ENCODE data around the gene AUTS2. TPM values are rescaled to one million over a fixed set of nuclear protein-coding genes. Genes with fewer than 3 reads are reported as not detected.

Gene AUTS2
- total RNA-seq, 1 donor from 2014 or later = 119 TPM

- DNase-seq (ENCODE audit: low spot score) = no peak
Observed at GRCh38 chr7:70178211-70178610, 579.9 kb downstream of the AUTS2 start.

DNA sequence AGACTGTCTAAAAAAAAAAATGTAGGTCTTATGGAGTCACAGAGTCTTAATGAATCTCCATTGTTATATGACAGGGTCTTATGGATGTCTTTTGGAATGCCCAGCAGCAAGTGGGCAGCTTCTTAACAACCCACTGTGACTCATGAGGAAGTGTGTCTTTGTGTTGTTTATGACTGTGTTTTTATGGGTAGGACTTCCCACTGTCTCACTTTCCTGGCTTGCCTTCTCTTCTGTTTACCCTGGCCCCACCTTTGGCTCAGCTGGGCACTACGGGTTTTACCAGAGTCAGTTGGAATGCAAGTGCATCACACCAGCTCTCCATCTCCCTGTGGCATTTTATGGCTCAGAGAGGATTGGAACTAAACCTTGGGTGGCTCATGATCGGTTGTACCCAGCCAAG lies 580.5 kb downstream of the AUTS2 start:
- DNase-seq (ENCODE audit: low spot score) = peak; percentile 72

DNA sequence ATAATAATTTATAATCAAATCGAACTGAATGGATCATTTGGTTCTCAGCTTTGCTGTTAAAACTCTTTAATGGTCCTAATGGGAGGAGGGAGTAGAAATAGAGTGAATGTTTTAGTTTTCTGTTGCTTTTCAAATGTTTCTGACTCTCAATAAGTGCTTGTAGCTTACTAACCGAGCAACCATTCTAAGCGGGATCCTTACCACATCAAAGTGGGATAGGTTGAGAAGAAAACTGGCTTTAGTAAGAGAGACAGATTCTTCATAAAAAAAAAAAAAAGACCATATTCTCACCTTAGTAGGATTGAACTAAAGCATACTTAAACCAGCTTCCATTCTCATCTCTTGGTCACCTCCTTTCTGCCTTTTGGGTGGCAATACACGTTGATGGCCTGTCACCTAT lies 584.2 kb downstream of the AUTS2 start:
- DNase-seq (ENCODE audit: low spot score) = no peak

DNA sequence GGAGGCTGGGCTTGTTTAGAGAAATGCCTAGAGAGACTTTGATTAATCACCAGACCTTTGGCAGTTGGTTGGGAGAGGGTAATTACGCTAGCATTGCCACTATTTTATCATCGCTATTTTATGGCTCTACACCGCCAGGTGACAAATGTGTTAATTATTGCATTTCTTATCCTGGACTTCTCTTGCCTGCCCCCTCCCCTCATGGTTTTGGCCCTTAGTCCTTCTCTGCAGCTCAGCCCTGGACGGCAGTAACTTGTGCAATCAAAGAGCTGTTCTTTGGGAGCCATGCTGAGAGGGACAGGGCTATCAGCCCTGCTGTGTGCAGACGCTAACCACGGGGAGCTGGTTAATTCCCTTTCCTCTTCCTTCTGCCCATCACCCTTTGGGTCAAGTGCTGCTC lies 585.0 kb downstream of the AUTS2 start:
- DNase-seq (ENCODE audit: low spot score) = no peak

GRCh38 chr7:70188901-70189650 lies 590.8 kb downstream of the AUTS2 start:
- no peak for DNase-seq (ENCODE audit: low spot score)

DNA sequence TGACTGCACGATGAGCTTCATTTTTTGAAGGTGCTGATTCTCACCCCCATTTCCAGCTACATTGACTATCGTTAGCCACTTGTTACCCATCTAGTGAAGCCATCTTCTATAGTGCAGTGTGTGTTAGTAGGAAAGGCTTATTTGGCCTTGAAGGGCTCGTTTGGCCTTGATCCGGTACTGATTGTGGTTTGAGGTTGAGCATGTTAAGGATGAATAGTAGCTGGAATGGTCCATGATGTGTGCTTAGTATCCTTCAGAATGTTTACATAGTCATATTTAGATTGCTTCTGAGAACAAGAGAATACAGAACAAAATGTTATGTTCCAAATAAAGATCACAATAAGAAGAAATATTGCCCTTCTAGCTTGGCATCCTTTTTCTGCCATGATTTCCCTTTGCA lies 591.5 kb downstream of the AUTS2 start:
- DNase-seq (ENCODE audit: low spot score) = no peak

DNA sequence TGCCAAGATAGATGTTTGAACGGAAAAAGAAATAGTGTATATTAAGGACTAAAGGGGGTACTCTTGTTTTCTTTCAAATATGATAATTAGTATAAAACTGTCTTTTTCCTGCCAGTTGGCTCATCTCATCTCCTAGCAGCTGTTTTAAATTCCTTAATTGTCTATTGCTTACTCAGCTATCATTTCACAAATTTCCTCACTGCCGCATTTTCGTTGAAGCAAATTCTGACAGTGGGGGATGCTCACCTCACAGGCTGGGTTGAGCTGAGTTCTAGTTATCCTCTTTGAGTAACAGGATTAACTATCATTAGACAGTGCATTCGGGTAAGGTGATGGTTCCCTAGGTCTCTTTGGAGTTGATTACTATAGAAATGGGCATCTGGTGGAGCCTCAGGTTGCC lies 592.0 kb downstream of the AUTS2 start:
- no peak for DNase-seq (ENCODE audit: low spot score)

DNA sequence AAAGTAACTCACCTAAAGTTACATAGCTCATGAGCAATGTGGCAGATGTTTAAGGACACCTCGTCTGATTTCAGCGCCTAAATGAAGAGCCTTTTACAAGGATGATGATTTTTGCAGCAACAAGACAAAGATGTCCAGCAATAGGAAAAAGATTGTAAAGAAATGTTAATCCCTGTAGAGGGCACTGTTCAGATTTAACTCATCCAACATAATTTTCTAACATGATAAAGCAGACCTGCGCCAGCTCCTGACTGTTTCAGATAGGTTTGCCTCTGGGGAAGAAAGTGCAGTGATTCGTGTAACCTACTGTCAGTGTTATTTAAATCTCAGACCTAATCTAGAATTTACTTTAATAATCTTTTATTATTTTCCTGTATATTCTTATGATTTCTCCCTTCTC lies 595.2 kb downstream of the AUTS2 start:
- no peak for DNase-seq (ENCODE audit: low spot score)

DNA sequence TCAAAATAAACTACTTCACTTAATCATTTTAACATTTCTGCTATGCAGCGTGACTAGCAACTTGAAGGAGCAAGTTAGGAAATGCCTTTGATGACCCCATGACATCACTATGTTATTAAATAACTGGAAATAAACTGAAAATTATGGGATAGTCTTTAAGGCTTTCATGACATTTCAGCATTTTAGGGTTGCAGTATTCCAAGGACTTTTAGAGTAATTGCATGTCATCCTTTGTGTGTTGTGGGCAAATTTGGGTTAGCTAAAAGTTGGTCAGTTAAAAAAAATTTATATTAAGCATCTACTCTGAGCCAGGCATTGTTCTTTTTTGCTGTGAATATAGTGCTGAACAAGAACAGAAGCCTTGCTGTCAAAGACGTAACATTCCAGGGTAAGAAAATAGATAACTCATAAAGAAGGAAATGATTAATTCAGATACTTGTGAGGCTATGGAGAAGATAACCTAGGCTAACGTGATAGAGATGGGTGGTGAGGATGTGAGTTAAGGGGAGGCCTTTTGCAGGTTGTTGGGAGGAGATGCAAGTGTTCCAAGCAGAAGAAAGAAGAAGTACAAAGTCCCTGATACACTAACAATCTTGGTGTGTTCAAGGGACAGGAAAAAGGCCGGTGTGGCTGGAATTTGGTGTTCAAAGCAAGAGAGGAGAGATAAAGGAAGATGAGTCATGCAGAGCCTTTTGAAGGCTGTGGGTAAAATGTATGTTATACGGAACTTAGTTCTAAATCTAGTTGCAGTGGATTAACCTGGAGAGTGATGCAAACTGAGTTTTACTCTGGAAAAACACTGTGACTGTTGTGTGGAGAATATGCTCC lies 610.2 kb downstream of the AUTS2 start:
- DNase-seq (ENCODE audit: low spot score) = no peak

DNA sequence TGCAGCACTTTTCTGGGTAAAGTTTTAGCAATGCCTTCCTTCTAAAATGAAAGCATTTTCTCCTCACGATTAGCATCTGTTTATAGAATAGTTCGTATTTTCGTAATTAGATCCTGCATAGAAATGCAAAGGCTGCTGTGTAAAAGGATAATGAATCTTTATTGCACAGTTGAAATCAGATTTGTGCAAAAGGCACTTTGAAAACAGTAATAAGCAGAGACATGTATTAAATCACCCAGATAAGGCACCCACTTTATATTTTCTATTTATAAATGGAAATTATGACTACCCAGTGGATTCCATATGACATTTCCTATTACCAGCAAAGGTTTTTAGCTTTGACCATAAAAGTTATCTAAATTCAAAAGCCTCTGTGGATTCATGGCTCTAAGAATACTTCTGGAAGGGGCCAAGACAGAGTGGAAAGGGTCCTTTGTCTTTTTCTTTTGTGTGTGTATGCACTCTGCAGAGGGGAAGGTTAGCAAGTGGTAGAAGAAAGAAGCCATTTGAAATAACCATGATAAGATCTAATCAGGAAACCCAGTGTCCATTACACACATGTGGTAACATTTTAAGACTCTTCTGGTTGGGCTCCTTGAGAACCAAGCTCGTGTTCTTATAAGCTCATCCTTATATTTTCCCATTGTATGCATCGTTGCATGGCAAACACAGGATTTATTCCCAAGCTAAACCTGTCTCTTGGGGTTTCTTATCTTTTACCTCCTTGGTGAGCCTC lies 612.1 kb downstream of the AUTS2 start:
- no peak for DNase-seq (ENCODE audit: low spot score)

DNA sequence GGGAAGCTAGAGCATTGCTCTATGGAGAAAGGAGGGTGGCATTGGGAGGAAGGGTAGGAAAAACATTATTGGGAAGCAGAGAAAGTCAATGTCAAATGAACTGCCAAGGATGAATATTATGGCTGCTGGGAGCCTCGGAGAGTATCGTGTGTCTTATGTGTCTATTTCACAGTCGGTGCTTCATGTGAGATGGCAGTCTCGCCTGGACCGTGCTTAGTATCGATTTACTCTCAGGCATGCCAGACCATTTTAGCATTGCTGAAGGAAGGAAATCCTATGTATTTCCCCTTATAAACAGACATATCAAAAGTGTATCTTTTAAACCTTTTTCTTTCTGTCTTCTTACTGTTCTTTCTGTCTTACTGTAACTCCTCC lies 612.6 kb downstream of the AUTS2 start:
- DNase-seq (ENCODE audit: low spot score) = no peak

GRCh38 chr7:70212281-70212680 lies 614.0 kb downstream of the AUTS2 start:
- no peak for DNase-seq (ENCODE audit: low spot score)

DNA sequence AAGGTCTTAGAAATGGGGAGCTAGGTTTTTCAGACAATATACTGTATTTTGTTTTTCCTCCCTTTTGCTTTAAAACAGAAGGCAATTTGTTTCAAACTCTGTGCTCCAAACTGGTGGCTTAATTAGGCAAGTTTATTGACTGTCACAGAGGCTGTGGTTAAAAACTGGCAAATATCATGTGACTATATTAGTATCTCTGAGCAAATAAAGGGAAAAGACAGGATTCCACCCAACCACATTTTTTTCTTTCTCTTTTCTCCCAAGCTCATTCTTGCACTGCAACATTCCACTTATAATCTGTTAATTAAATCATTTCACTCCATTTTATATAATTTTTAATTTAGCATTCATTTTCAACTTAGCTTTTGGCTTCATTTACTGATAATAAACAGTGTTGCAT lies 615.8 kb downstream of the AUTS2 start:
- DNase-seq (ENCODE audit: low spot score) = no peak

- DNase-seq (ENCODE audit: low spot score) = no peak
Observed at GRCh38 chr7:70215491-70215890, 617.2 kb downstream of the AUTS2 start.

DNA sequence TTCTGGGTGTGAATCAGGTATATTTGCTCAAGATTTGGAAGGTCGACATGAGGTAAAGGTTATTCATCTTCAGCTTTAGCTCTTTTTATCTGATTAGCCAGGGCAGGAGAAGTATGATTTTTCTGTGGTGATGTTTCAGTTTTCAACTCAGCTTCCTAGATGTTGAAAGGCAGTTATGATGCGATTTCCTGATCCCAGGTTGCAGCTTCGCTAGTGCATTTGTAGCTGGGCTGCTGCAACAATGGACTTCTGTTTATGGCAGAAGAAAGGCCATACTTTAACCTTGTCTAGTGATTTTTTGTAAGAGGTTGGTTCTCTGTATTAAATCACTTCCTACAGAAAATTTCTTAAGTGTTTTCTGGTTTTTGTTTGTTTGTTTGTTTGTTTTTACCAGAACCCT lies 619.3 kb downstream of the AUTS2 start:
- no peak for DNase-seq (ENCODE audit: low spot score)

- DNase-seq (ENCODE audit: low spot score) = no peak
Observed at GRCh38 chr7:70218006-70218405, 619.7 kb downstream of the AUTS2 start.

- no peak for DNase-seq (ENCODE audit: low spot score)
Observed at GRCh38 chr7:70219061-70219460, 620.8 kb downstream of the AUTS2 start.

DNA sequence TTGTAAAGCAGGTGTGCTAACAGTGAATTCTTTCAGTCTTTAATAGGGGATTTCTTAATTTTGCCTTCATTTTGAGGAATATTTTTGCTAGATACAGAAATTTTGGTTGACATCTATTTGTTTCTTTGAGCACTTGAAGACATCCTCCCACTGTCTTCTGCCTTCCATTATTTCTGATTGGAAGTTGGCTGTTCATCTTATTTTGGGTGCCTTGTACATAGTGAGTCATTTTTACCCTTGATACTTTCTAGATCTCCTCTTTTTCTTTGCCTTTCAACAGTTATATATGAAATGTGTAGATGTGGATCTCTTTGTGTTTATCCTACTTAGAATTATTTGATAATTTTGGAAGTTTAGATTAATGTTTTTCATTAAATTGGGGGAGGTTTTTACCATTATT lies 631.0 kb downstream of the AUTS2 start:
- DNase-seq (ENCODE audit: low spot score) = no peak

- DNase-seq (ENCODE audit: low spot score) = no peak
Observed at GRCh38 chr7:70230761-70231160, 632.5 kb downstream of the AUTS2 start.

DNA sequence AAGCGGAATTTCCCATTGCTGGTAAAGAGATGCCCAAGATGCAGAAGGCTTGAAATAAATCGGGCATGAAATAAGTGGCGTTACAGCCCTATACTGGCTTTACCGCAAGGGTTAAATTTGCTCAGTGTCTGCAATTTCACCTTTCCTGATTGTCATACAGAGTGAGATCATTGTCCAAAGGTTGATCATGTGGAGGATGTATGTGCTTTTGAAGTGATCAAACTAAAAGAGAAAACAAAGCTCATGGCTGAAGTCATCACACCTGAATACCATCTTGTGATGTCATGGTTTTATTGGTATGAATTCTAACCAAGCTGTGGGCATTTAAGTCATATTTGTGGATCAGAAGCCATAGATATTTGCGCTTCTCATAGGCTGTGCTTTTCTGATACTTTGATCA lies 635.5 kb downstream of the AUTS2 start:
- no peak for DNase-seq (ENCODE audit: low spot score)

- DNase-seq (ENCODE audit: low spot score) = no peak
Observed at GRCh38 chr7:70237256-70237655, 639.0 kb downstream of the AUTS2 start.

GRCh38 chr7:70237831-70238575 lies 639.7 kb downstream of the AUTS2 start:
- no peak for DNase-seq (ENCODE audit: low spot score)
